ENCODE results near the gene RASA4B.
"Not testable (repeated sequence)": the region's sequence is repeated elsewhere in the genome, so short reads cannot be mapped to it uniquely, and the experiment has no call there.

DNA sequence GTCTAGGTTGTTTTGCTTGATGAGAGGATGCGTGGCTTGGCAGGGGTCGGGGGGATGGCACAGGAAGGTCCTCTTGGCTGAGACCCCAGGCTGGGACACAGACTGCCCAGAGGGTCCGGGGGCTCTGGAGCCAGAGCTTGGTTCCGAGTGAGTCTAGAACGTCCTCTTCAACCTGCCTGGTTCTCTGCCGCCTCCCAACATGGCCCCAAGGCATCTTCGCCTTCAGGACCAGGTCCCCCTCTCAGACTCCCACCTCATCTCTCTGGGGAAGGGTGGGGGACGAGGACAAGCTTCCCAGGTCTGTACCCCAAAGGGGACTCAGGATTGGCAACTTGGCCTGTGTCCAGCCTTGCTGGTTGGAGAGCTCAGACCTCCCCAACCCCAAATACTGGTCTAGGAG is 24.5 kb upstream of the RASA4B start:
- TF ChIP-seq, protein P1, sequence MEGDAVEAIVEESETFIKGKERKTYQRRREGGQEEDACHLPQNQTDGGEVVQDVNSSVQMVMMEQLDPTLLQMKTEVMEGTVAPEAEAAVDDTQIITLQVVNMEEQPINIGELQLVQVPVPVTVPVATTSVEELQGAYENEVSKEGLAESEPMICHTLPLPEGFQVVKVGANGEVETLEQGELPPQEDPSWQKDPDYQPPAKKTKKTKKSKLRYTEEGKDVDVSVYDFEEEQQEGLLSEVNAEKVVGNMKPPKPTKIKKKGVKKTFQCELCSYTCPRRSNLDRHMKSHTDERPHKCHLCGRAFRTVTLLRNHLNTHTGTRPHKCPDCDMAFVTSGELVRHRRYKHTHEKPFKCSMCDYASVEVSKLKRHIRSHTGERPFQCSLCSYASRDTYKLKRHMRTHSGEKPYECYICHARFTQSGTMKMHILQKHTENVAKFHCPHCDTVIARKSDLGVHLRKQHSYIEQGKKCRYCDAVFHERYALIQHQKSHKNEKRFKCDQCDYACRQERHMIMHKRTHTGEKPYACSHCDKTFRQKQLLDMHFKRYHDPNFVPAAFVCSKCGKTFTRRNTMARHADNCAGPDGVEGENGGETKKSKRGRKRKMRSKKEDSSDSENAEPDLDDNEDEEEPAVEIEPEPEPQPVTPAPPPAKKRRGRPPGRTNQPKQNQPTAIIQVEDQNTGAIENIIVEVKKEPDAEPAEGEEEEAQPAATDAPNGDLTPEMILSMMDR (IDR thresholded peaks at IDR 0.05): not testable (repeated sequence)
- not testable (repeated sequence) for TF ChIP-seq POLR2A (IDR thresholded peaks at IDR 0.05)

Data from uterus (tissue), 2 donors.